Mesendoderm (in vitro differentiated cells): ENCODE results near the gene AGFG2. TPM values are rescaled to one million over a fixed set of nuclear protein-coding genes. Genes with fewer than 3 reads are reported as not detected.

Source experiments
- DNase-seq: peaks from one replicate; pipeline ENCODE4 v3.0.0; 2013
- H2AK5ac ChIP-seq: 2 replicates; pipeline ENCODE4 v1.6.1; 2013; ENCODE audit warnings: low read length, inconsistent platforms
- H2BK120ac ChIP-seq: 2 replicates; pipeline ENCODE4 v1.6.1; 2013; ENCODE audit warnings: low read depth, mild to moderate bottlenecking, low read length, moderate library complexity, mixed read lengths
- H2BK15ac ChIP-seq: replicated peaks from 2 replicates; pipeline ENCODE4 v1.6.1; 2013; ENCODE audit warnings: low read depth, mild to moderate bottlenecking, moderate library complexity
- H2BK5ac ChIP-seq: 2 replicates; pipeline ENCODE4 v1.6.1; 2013; ENCODE audit warnings: low read length, inconsistent platforms
- H3K18ac ChIP-seq: 2 replicates; pipeline ENCODE4 v1.6.1; 2013; ENCODE audit warnings: mild to moderate bottlenecking, low read length, mixed read lengths
- H3K23ac ChIP-seq: one replicate; pipeline ENCODE4 v1.6.1; 2013; ENCODE audit warnings: low read length
- H3K27ac ChIP-seq: 2 replicates; pipeline ENCODE4 v1.5.1; 2013; ENCODE audit warnings: low read depth, mild to moderate bottlenecking, inconsistent platforms, low read length, moderate library complexity
- H3K27me3 ChIP-seq: 2 replicates; pipeline ENCODE4 v1.6.1; 2013; ENCODE audit warnings: low read length, control low read depth, mild to moderate bottlenecking, inconsistent platforms; ENCODE audit not compliant: insufficient read depth, poor library complexity
- H3K36me3 ChIP-seq: 2 replicates; pipeline ENCODE4 v1.6.1; 2013; ENCODE audit warnings: low read length, inconsistent platforms; ENCODE audit not compliant: control insufficient read depth, insufficient read depth
- H3K4ac ChIP-seq: one replicate; pipeline ENCODE4 v1.6.1; 2013; ENCODE audit warnings: low read depth, mild to moderate bottlenecking, low read length, moderate library complexity
- H3K4me1 ChIP-seq: 2 replicates; pipeline ENCODE4 v1.6.1; 2013; ENCODE audit warnings: low read depth, low read length, inconsistent platforms; ENCODE audit not compliant: control insufficient read depth
- H3K4me2 ChIP-seq: 2 replicates; pipeline ENCODE4 v1.6.1; 2013; ENCODE audit warnings: low read length
- H3K4me3 ChIP-seq: 2 replicates; pipeline ENCODE4 v1.5.1; 2013; ENCODE audit warnings: mild to moderate bottlenecking, low read length
- H3K56ac ChIP-seq: one replicate; pipeline ENCODE4 v1.6.1; 2013; ENCODE audit warnings: low read length
- H3K79me1 ChIP-seq: 2 replicates; pipeline ENCODE4 v1.6.1; 2013; ENCODE audit warnings: low read length, inconsistent platforms
- H3K79me2 ChIP-seq: 2 replicates; pipeline ENCODE4 v1.6.1; 2013; ENCODE audit warnings: mild to moderate bottlenecking, low read length; ENCODE audit not compliant: control insufficient read depth, insufficient read depth
- H3K9ac ChIP-seq: 2 replicates; pipeline ENCODE4 v1.6.1; 2013; ENCODE audit warnings: low read length, inconsistent platforms
- H4K5ac ChIP-seq: one replicate; pipeline ENCODE4 v1.6.1; 2013; ENCODE audit warnings: low read length
- H4K8ac ChIP-seq: one replicate; pipeline ENCODE4 v1.6.1; 2013; ENCODE audit warnings: low read depth, mild to moderate bottlenecking, control low read depth, low read length, moderate library complexity
- WGBS: extraction: QIAGEN DNeasy Blood & Tissue Kit; methylation state at CpG from one replicate; pipeline ENCODE4 v1.1.7; 2013; ENCODE audit warnings: low lambda C conversion rate, missing lambda C conversion rate; ENCODE audit not compliant: insufficient coverage; ENCODE audit errors: extremely low coverage; 5-methylcytosine and 5-hydroxymethylcytosine counted together
- small RNA-seq: library from polyadenylated mRNA; stranded (forward); fragments of <200 nt; extraction: miRNeasy Mini kit (QIAGEN cat#:217004); gene quantifications from one replicate; pipeline ENCODE3, GENCODE V24; 2013; ENCODE audit not compliant: insufficient read depth

Gene AGFG2

DNA sequence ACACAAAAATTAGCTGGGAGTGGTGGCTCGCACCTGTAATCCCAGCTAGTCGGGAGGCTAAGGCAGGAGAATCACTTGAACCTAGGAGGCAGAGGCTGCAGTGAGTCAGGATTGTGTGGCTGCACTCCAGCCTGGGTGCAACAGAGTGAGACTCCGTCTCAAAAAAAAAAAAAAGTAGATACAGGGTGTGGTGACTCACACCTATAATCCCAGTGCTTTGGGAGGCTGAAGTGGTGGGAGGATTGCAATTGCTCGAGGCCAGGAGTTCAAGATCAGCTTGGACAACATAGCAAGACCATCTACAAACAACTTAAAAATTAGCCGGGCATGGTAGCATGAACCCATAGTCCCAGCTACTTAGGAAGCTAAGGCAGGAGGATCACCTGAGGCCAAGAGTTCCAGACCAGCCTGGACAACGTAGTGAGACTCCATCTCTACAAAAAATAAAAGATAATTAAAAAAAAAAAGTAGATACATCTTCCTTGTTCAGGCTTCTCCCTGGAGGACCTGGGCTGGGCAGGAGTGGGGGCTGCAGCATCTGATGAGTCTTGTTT lies 75.4 kb downstream of the AGFG2 start:
- no peak overlapping the region for H3K4me2 ChIP-seq
- no peaks in the 10 kb centered on the region for H3K27me3 ChIP-seq
- H3K79me2 ChIP-seq: no peaks in the 10 kb centered on the region
- no peak overlapping the region for H3K56ac ChIP-seq
- no peak overlapping the region for H2AK5ac ChIP-seq
- H4K8ac ChIP-seq: no peak overlapping the region
- H3K79me1 ChIP-seq: no peaks in the 10 kb centered on the region
- no peak overlapping the region for H3K9ac ChIP-seq
- H3K18ac ChIP-seq: no peak overlapping the region
- no peak for DNase-seq
- H3K36me3 ChIP-seq: no peaks in the 10 kb centered on the region
- H2BK15ac ChIP-seq: no peak overlapping the region
- H3K4me3 ChIP-seq: no peak overlapping the region
- H3K4ac ChIP-seq: no peak overlapping the region
- H3K4me1 ChIP-seq: no peaks in the 10 kb centered on the region
- no peak overlapping the region for H2BK120ac ChIP-seq
- H3K23ac ChIP-seq: no peak overlapping the region
- H3K27ac ChIP-seq: no peak overlapping the region
- no CpG with 5 or more reads among the region's 6 CpGs for WGBS
- no peak overlapping the region for H2BK5ac ChIP-seq
- no peak overlapping the region for H4K5ac ChIP-seq

Small RNAs within 50 kb of the gene (small RNA-seq; reads per million reads assigned to genes)
- gene RN7SL416P (not detected), gene SAP25 (not detected)
